Measurements from ENCODE around the gene SPSB2.

The SPSB2 gene

DNA sequence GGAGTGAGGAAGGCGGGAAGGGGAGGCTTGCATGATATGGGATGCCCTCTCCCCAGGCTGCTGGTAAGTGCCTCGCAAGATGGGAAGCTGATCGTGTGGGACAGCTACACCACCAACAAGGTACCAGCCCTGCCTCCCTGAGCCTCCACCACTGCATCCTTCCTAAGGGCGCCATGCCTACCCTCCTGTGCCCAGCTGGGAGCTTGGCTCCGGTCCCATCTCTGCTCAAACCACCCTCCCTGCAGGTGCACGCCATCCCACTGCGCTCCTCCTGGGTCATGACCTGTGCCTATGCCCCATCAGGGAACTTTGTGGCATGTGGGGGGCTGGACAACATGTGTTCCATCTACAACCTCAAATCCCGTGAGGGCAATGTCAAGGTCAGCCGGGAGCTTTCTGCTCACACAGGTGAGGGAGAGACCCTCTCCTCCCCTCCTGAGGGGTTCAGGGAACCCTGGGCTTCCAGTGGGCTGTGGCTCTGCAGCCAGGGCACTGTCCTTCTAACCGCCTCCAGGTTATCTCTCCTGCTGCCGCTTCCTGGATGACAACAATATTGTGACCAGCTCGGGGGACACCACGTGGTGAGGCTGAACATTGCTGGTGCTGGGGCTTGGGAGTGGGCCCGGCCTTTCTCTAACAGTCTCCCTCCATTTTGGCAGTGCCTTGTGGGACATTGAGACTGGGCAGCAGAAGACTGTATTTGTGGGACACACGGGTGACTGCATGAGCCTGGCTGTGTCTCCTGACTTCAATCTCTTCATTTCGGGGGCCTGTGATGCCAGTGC is 29.8 kb downstream of the SPSB2 start:
- Histone ChIP-seq H3K4me1 (ENCODE audit: insufficient read depth, low read length) (no peaks in the 10 kb centered on the region), H3K9me3 (ENCODE audit: low read length) (no peaks in the 10 kb centered on the region), H3K36me3 (ENCODE audit: insufficient read depth, low read length) (peaks cover 42% of the 10 kb centered on the region), H3K4me3 (ENCODE audit: low read depth in 1 of 2, low read length in 2 of 2) (no peak overlapping the region), H3K9ac (ENCODE audit: low read length) (no peak overlapping the region), H3K27ac (ENCODE audit: low read depth, low read length) (no peak overlapping the region), H3K27me3 (ENCODE audit: control insufficient read depth in 1 of 2, insufficient read depth in 2 of 2, low read length in 2 of 2) (no peaks in the 10 kb centered on the region)

DNA sequence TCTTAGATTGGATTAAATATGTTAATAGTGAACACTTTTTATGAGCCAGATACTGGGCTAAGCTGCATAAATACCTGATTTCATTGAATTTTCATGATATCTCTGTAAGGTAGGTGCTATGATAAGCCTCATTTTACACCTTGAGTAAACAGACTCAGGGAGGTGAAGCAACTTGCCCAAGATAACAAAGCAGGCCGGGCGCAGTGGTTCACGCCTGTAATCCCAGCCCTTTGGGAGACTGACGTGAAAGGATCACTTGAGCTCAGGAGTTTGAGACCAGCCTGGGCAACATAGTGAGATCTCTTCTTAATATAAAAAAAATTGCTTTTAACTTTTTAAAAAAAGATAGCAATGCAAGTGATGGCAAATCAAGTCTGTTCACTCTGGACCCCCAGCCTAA is 31.0 kb downstream of the SPSB2 start:
- peaks cover 44% of the 10 kb centered on the region for H3K36me3 ChIP-seq (ENCODE audit: insufficient read depth, low read length)
- H3K27me3 ChIP-seq (ENCODE audit: control insufficient read depth in 1 of 2, insufficient read depth in 2 of 2, low read length in 2 of 2) = no peaks in the 10 kb centered on the region

GRCh38 chr12:6840761-6841515 is 32.2 kb downstream of the SPSB2 start, which contains the start of gene GNB3:
GNB3 (plus strand) TSS chr12:6840925; CDS start chr12:6841288, 363 bp downstream.
- no peaks in the 10 kb centered on the region for H3K4me1 ChIP-seq (ENCODE audit: insufficient read depth, low read length)
- no peak within 1 kb of the TSS for H3K9ac ChIP-seq (ENCODE audit: low read length)
- H3K36me3 ChIP-seq (ENCODE audit: insufficient read depth, low read length) = peaks cover 41% of the 10 kb centered on the region
- H3K9me3 ChIP-seq (ENCODE audit: low read length) = no peaks in the 10 kb centered on the region
- no peaks in the 10 kb centered on the region for H3K27me3 ChIP-seq (ENCODE audit: control insufficient read depth in 1 of 2, insufficient read depth in 2 of 2, low read length in 2 of 2)
- H3K27ac ChIP-seq (ENCODE audit: low read depth, low read length) = no peak within 1 kb of the TSS
- no peak within 1 kb of the TSS for H3K4me3 ChIP-seq (ENCODE audit: low read depth in 1 of 2, low read length in 2 of 2)

More for the DNA sequence above, 31.0 kb downstream of the SPSB2 start:
- Histone ChIP-seq H3K27ac (ENCODE audit: low read depth, low read length) (no peak overlapping the region), H3K9ac (ENCODE audit: low read length) (no peak overlapping the region), H3K4me1 (ENCODE audit: insufficient read depth, low read length) (no peaks in the 10 kb centered on the region), H3K9me3 (ENCODE audit: low read length) (no peaks in the 10 kb centered on the region), H3K4me3 (ENCODE audit: low read depth in 1 of 2, low read length in 2 of 2) (no peak overlapping the region)

- Histone ChIP-seq H3K4me1 (ENCODE audit: insufficient read depth, low read length) (no peaks in the 10 kb centered on the region), H3K36me3 (ENCODE audit: insufficient read depth, low read length) (peaks cover 39% of the 10 kb centered on the region), H3K4me3 (ENCODE audit: low read depth in 1 of 2, low read length in 2 of 2) (no peak overlapping the region), H3K9ac (ENCODE audit: low read length) (no peak overlapping the region), H3K9me3 (ENCODE audit: low read length) (no peaks in the 10 kb centered on the region), H3K27me3 (ENCODE audit: control insufficient read depth in 1 of 2, insufficient read depth in 2 of 2, low read length in 2 of 2) (no peaks in the 10 kb centered on the region), H3K27ac (ENCODE audit: low read depth, low read length) (no peak overlapping the region)
Measured at GRCh38 chr12:6840330-6840729, 32.8 kb downstream of the SPSB2 start.

- H3K4me3 ChIP-seq (ENCODE audit: low read depth in 1 of 2, low read length in 2 of 2) = no peak overlapping the region
- no peaks in the 10 kb centered on the region for H3K27me3 ChIP-seq (ENCODE audit: control insufficient read depth in 1 of 2, insufficient read depth in 2 of 2, low read length in 2 of 2)
- H3K27ac ChIP-seq (ENCODE audit: low read depth, low read length) = no peak overlapping the region
- no peaks in the 10 kb centered on the region for H3K9me3 ChIP-seq (ENCODE audit: low read length)
- no peak overlapping the region for H3K9ac ChIP-seq (ENCODE audit: low read length)
- no peaks in the 10 kb centered on the region for H3K4me1 ChIP-seq (ENCODE audit: insufficient read depth, low read length)
- peaks cover 34% of the 10 kb centered on the region for H3K36me3 ChIP-seq (ENCODE audit: insufficient read depth, low read length)
Measured at GRCh38 chr12:6839482-6840201, 33.5 kb downstream of the SPSB2 start.

GRCh38 chr12:6838854-6839253 is 34.2 kb downstream of the SPSB2 start:
- Histone ChIP-seq H3K27me3 (ENCODE audit: control insufficient read depth in 1 of 2, insufficient read depth in 2 of 2, low read length in 2 of 2) (no peaks in the 10 kb centered on the region), H3K36me3 (ENCODE audit: insufficient read depth, low read length) (peaks cover 29% of the 10 kb centered on the region), H3K4me1 (ENCODE audit: insufficient read depth, low read length) (no peaks in the 10 kb centered on the region), H3K9ac (ENCODE audit: low read length) (no peak overlapping the region), H3K27ac (ENCODE audit: low read depth, low read length) (no peak overlapping the region), H3K9me3 (ENCODE audit: low read length) (no peaks in the 10 kb centered on the region), H3K4me3 (ENCODE audit: low read depth in 1 of 2, low read length in 2 of 2) (no peak overlapping the region)

- H3K9me3 ChIP-seq (ENCODE audit: low read length) = no peaks in the 10 kb centered on the region
- H3K27ac ChIP-seq (ENCODE audit: low read depth, low read length) = no peak overlapping the region
- H3K4me3 ChIP-seq (ENCODE audit: low read depth in 1 of 2, low read length in 2 of 2) = no peak overlapping the region
- peaks cover 39% of the 10 kb centered on the region for H3K36me3 ChIP-seq (ENCODE audit: insufficient read depth, low read length)
- H3K9ac ChIP-seq (ENCODE audit: low read length) = no peak overlapping the region
- no peaks in the 10 kb centered on the region for H3K27me3 ChIP-seq (ENCODE audit: control insufficient read depth in 1 of 2, insufficient read depth in 2 of 2, low read length in 2 of 2)
- no peaks in the 10 kb centered on the region for H3K4me1 ChIP-seq (ENCODE audit: insufficient read depth, low read length)
Measured at GRCh38 chr12:6837370-6838060, 35.6 kb downstream of the SPSB2 start.

DNA sequence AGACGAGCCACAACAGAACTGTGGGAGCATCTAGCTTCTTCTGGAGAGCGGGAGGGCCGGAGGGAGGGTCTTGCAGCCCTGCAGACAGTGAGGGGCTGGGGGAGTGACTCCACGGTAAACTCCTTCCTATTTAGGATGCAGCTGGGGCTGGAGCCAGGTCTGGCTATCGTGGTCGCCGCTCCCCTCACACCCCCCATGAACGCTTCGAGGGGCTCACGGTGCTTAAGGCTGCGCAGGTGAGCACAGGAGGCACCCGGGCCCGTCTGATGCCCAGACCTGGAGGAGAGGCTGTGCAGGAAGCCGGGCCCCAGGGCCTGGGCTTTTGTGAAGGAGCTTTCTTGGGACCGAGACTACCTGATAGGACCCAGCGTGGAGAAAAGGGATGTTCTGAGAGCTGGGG is 36.3 kb downstream of the SPSB2 start:
- no peaks in the 10 kb centered on the region for H3K4me1 ChIP-seq (ENCODE audit: insufficient read depth, low read length)
- no peak overlapping the region for H3K4me3 ChIP-seq (ENCODE audit: low read depth in 1 of 2, low read length in 2 of 2)
- peaks cover 40% of the 10 kb centered on the region for H3K36me3 ChIP-seq (ENCODE audit: insufficient read depth, low read length)
- H3K9me3 ChIP-seq (ENCODE audit: low read length) = no peaks in the 10 kb centered on the region
- H3K9ac ChIP-seq (ENCODE audit: low read length) = no peak overlapping the region
- no peak overlapping the region for H3K27ac ChIP-seq (ENCODE audit: low read depth, low read length)
- H3K27me3 ChIP-seq (ENCODE audit: control insufficient read depth in 1 of 2, insufficient read depth in 2 of 2, low read length in 2 of 2) = no peaks in the 10 kb centered on the region

DNA sequence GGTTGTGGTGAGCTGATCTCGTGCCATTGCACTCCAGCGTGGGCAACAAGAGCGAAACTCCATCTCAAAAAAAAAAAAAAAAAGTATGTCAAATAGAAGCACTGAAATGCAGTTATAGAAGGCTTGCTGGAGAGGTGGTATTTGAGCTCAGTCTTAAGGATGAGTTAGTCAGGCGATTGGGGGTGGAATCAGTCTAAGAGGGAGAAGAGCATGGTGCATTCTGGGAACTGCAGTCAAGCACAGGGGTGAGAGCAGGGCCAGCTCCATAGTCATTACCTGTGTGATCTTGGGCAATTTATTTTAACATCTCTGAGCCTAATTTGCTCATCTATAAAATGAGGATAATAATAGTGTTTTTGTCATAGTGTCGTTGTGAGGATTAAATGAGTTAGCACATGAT is 38.2 kb downstream of the SPSB2 start:
- Histone ChIP-seq H3K9me3 (ENCODE audit: low read length) (no peaks in the 10 kb centered on the region), H3K36me3 (ENCODE audit: insufficient read depth, low read length) (peaks cover 45% of the 10 kb centered on the region), H3K4me1 (ENCODE audit: insufficient read depth, low read length) (peaks cover 2% of the 10 kb centered on the region), H3K4me3 (ENCODE audit: low read depth in 1 of 2, low read length in 2 of 2) (no peak overlapping the region), H3K27ac (ENCODE audit: low read depth, low read length) (no peak overlapping the region), H3K27me3 (ENCODE audit: control insufficient read depth in 1 of 2, insufficient read depth in 2 of 2, low read length in 2 of 2) (no peaks in the 10 kb centered on the region), H3K9ac (ENCODE audit: low read length) (no peak overlapping the region)

DNA sequence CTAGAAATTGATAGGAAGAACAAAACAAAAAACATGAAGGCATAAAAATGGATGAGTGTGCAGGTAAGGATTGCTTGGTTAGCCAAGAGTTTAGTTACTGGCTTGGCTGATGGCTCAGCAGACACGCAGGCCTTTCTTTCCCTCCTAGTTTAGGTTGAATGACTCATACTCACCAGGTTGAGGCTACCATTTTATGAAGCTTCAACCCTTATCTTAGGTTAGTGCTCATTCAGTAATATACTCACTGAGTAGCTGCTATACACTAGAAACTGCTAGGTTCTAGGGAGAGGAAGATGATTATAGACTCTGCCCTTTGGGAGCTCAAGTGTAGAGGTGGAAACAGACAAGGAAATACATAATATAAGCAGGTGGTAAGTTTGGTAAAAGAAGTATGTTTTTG is 38.8 kb downstream of the SPSB2 start:
- Histone ChIP-seq H3K27me3 (ENCODE audit: control insufficient read depth in 1 of 2, insufficient read depth in 2 of 2, low read length in 2 of 2) (no peaks in the 10 kb centered on the region), H3K9ac (ENCODE audit: low read length) (no peak overlapping the region), H3K27ac (ENCODE audit: low read depth, low read length) (no peak overlapping the region), H3K4me1 (ENCODE audit: insufficient read depth, low read length) (peaks cover 7% of the 10 kb centered on the region), H3K4me3 (ENCODE audit: low read depth in 1 of 2, low read length in 2 of 2) (no peak overlapping the region), H3K36me3 (ENCODE audit: insufficient read depth, low read length) (peaks cover 40% of the 10 kb centered on the region), H3K9me3 (ENCODE audit: low read length) (no peaks in the 10 kb centered on the region)
